ENCODE results near the gene ALPK3. TPM values are rescaled to one million over a fixed set of nuclear protein-coding genes. Genes with fewer than 3 reads are reported as not detected.

Gene ALPK3
- total RNA-seq, 2 donors from 2014 or later: 57.8 to 94.1 TPM

DNA sequence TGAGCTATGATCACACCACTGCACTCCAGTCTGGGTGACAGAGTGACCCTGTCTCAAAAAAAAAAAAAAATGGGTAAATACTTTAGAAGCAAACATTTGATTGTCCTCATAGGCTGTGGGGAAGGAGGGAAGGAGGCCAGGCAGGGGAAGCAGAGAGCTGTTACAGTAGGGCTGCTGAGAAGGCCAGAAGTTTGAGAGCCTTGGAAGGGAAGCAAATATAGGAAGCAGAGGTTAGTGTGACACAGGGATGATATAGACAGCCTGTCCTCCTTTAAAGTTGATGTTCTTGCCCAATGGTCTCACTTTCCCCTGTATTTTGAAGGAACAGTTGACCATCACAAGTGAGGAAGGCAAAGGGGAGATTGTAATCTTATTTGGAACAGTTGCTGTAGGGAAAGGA, 5.3 kb upstream of the ALPK3 start:
- H3K4me1 ChIP-seq (ENCODE audit: control insufficient read depth, insufficient read depth, low read length): peaks cover 3% of the 10 kb centered on the region
- TF ChIP-seq, protein P1, sequence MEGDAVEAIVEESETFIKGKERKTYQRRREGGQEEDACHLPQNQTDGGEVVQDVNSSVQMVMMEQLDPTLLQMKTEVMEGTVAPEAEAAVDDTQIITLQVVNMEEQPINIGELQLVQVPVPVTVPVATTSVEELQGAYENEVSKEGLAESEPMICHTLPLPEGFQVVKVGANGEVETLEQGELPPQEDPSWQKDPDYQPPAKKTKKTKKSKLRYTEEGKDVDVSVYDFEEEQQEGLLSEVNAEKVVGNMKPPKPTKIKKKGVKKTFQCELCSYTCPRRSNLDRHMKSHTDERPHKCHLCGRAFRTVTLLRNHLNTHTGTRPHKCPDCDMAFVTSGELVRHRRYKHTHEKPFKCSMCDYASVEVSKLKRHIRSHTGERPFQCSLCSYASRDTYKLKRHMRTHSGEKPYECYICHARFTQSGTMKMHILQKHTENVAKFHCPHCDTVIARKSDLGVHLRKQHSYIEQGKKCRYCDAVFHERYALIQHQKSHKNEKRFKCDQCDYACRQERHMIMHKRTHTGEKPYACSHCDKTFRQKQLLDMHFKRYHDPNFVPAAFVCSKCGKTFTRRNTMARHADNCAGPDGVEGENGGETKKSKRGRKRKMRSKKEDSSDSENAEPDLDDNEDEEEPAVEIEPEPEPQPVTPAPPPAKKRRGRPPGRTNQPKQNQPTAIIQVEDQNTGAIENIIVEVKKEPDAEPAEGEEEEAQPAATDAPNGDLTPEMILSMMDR (conservative IDR thresholded peaks at IDR 0.05): no peak
- Mint-ChIP-seq H3K27me3 (ENCODE audit: insufficient read depth) (no peaks in the 10 kb centered on the region), H3K9me3 (no peaks in the 10 kb centered on the region), H3K36me3 (ENCODE audit: low read depth) (peaks cover 17% of the 10 kb centered on the region), H3K4me3 (no peak overlapping the region), H3K4me1 (peaks cover 3% of the 10 kb centered on the region), H3K27ac (no peak overlapping the region)
- no peaks in the 10 kb centered on the region for H3K9me3 ChIP-seq (ENCODE audit: control insufficient read depth, low read length)
- no peaks in the 10 kb centered on the region for H3K27me3 ChIP-seq (ENCODE audit: control insufficient read depth, insufficient read depth, low read length, poor library complexity, severe bottlenecking)
- peaks cover 16% of the 10 kb centered on the region for H3K36me3 ChIP-seq (ENCODE audit: control insufficient read depth, insufficient read depth, low read length)
- no peak overlapping the region for H3K4me3 ChIP-seq (ENCODE audit: low read length)
- no peak overlapping the region for H3K27ac ChIP-seq (ENCODE audit: low read depth, low read length)
- peak; percentile 14 for DNase-seq
- no peak overlapping the region for H3K9ac ChIP-seq (ENCODE audit: extremely low read depth, low read length, poor library complexity, severe bottlenecking)

DNA sequence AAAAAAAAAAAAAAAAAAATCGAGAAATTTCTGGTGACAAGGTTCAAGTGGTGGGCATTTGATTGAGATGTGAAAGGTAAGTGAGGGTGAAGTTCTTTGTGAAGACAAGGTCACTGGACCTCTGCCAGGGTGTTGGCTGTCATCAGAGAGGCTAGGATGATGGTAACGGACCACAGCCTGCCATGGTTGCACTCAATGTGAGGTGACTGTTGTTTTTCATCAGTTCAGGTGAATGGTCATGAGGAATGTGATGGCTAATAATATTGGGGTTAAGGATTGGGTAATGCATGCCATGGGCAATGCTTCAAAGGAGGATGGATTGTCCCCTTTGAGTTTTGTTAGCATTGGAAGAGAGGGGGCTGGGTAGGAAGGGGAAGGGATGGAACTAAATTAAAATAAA, 4.3 kb upstream of the ALPK3 start:
- Mint-ChIP-seq H3K27ac (no peak overlapping the region), H3K4me3 (no peak overlapping the region), H3K27me3 (ENCODE audit: insufficient read depth) (no peaks in the 10 kb centered on the region), H3K36me3 (ENCODE audit: low read depth) (peaks cover 12% of the 10 kb centered on the region), H3K9me3 (no peaks in the 10 kb centered on the region), H3K4me1 (peaks cover 3% of the 10 kb centered on the region)
- Histone ChIP-seq H3K27ac (ENCODE audit: low read depth, low read length) (no peak overlapping the region), H3K4me1 (ENCODE audit: control insufficient read depth, insufficient read depth, low read length) (peaks cover 4% of the 10 kb centered on the region), H3K36me3 (ENCODE audit: control insufficient read depth, insufficient read depth, low read length) (peaks cover 9% of the 10 kb centered on the region), H3K27me3 (ENCODE audit: control insufficient read depth, insufficient read depth, low read length, poor library complexity, severe bottlenecking) (no peaks in the 10 kb centered on the region), H3K4me3 (ENCODE audit: low read length) (no peak overlapping the region), H3K9me3 (ENCODE audit: control insufficient read depth, low read length) (no peaks in the 10 kb centered on the region), H3K9ac (ENCODE audit: extremely low read depth, low read length, poor library complexity, severe bottlenecking) (no peak overlapping the region)
- TF ChIP-seq, protein P1 (conservative IDR thresholded peaks at IDR 0.05): no peak
- DNase-seq: peak; percentile 10
- 91 to 100% methylated on average over 1 to 2 of the region's 2 CpGs for WGBS, 2 experiments (ENCODE audit: insufficient coverage in 1 of 2, insufficient read length in 1 of 2)

GRCh38 chr15:84813435-84813834, 3.7 kb upstream of the ALPK3 start:
- Histone ChIP-seq H3K4me3 (ENCODE audit: low read length) (no peak overlapping the region), H3K27ac (ENCODE audit: low read depth, low read length) (no peak overlapping the region), H3K9ac (ENCODE audit: extremely low read depth, low read length, poor library complexity, severe bottlenecking) (no peak overlapping the region), H3K4me1 (ENCODE audit: control insufficient read depth, insufficient read depth, low read length) (peaks cover 6% of the 10 kb centered on the region), H3K9me3 (ENCODE audit: control insufficient read depth, low read length) (no peaks in the 10 kb centered on the region), H3K27me3 (ENCODE audit: control insufficient read depth, insufficient read depth, low read length, poor library complexity, severe bottlenecking) (no peaks in the 10 kb centered on the region), H3K36me3 (ENCODE audit: control insufficient read depth, insufficient read depth, low read length) (peaks cover 6% of the 10 kb centered on the region)
- Mint-ChIP-seq H3K4me1 (peaks cover 9% of the 10 kb centered on the region), H3K27me3 (ENCODE audit: insufficient read depth) (no peaks in the 10 kb centered on the region), H3K27ac (no peak overlapping the region), H3K36me3 (ENCODE audit: low read depth) (peaks cover 12% of the 10 kb centered on the region), H3K9me3 (no peaks in the 10 kb centered on the region), H3K4me3 (no peak overlapping the region)
- 100% methylated on average over 1 of the region's 1 CpG for WGBS, 2 experiments (ENCODE audit: insufficient coverage in 1 of 2, insufficient read length in 1 of 2)
- TF ChIP-seq, protein P1 (conservative IDR thresholded peaks at IDR 0.05): no peak
- DNase-seq: no peak

All from endodermal cell (in vitro differentiated cells).